Measurements from ENCODE around the gene MSI2.
"Not testable (repeated sequence)": the region's sequence is repeated elsewhere in the genome, so short reads cannot be mapped to it uniquely, and the experiment has no call there.

Gene MSI2

GRCh38 chr17:57617218-57617617 is 360.9 kb downstream of the MSI2 start:
- no peak for TF ChIP-seq EZH2phosphoT487 (conservative IDR thresholded peaks at IDR 0.05; ENCODE audit: low read length)
- TF ChIP-seq, protein P1, sequence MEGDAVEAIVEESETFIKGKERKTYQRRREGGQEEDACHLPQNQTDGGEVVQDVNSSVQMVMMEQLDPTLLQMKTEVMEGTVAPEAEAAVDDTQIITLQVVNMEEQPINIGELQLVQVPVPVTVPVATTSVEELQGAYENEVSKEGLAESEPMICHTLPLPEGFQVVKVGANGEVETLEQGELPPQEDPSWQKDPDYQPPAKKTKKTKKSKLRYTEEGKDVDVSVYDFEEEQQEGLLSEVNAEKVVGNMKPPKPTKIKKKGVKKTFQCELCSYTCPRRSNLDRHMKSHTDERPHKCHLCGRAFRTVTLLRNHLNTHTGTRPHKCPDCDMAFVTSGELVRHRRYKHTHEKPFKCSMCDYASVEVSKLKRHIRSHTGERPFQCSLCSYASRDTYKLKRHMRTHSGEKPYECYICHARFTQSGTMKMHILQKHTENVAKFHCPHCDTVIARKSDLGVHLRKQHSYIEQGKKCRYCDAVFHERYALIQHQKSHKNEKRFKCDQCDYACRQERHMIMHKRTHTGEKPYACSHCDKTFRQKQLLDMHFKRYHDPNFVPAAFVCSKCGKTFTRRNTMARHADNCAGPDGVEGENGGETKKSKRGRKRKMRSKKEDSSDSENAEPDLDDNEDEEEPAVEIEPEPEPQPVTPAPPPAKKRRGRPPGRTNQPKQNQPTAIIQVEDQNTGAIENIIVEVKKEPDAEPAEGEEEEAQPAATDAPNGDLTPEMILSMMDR (IDR thresholded peaks at IDR 0.05; ENCODE audit: insufficient read depth, low read length, poor library complexity, severe bottlenecking), result no peak
- no peak overlapping the region for H3K4me2 ChIP-seq (ENCODE audit: low read depth, low read length, poor library complexity, severe bottlenecking)
- H3K9me3 ChIP-seq (ENCODE audit: insufficient read depth, low read length), result no peaks in the 10 kb centered on the region
- no peak overlapping the region for H2AFZ ChIP-seq (ENCODE audit: low read depth, low read length, severe bottlenecking)
- no peak overlapping the region for H3K9ac ChIP-seq (ENCODE audit: low read length)
- no peaks in the 10 kb centered on the region for H3K79me2 ChIP-seq (ENCODE audit: insufficient read depth, low read length)
- peaks cover 22% of the 10 kb centered on the region for H3K36me3 ChIP-seq (ENCODE audit: low read length)
- no peaks in the 10 kb centered on the region for H3K27me3 ChIP-seq (ENCODE audit: low read length)
- no peaks in the 10 kb centered on the region for H3K9me2 ChIP-seq (replicated peaks; ENCODE audit: insufficient read depth, low read length)
- no peak overlapping the region for H3K27ac ChIP-seq (ENCODE audit: low read depth, low read length)
- no peaks in the 10 kb centered on the region for H3F3A ChIP-seq (ENCODE audit: insufficient read depth)
- H4K20me1 ChIP-seq (ENCODE audit: low read depth, low read length), result no peaks in the 10 kb centered on the region
- H3K4me3 ChIP-seq (ENCODE audit: insufficient read depth, low read length, poor library complexity, severe bottlenecking), result no peak overlapping the region

DNA sequence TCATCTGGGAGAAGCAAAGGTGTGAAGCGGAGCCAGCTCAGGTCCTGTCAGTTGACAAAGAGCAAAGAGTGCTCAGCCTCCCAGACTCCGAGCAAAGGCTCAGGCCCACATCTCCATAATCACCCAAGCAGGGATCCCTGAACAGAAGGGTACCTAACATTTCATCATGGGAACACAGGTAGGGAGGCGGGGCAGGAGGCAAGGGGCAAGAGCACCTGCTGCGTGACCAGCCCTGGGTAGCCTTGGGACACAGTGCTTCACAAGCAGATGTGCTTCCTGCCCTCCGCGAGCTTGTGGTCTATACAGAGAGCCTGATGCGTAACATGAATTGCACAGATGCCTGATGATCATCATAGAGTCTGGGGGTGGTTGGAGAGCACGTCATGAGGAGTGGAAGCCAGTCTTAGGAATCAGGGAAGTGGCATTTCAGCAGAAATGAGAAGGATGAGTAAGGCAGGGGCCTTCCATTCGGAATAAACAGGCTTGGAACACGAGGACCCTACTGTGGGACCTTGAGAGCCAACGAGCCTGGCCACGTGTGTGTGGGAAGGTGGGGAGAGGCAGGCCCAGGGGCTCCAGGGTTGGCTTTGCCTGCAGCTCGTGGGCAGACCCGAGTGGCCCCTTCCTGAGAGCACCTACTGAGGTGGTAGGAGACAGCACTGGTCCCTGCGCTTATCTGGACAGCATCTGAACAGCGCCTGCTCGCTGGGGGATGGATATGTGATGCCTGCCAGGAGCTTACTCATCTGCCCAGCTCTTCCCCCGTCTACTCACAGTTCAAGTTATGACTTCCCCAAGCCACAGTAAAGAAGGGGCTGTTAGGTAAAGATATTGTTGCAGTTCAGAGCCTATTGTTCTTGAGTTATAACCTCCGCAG is 363.0 kb downstream of the MSI2 start:
- H3K36me3 ChIP-seq (ENCODE audit: low read length), result peaks cover 22% of the 10 kb centered on the region
- no peaks in the 10 kb centered on the region for H4K20me1 ChIP-seq (ENCODE audit: low read depth, low read length)
- H3K4me3 ChIP-seq (ENCODE audit: insufficient read depth, low read length, poor library complexity, severe bottlenecking), result no peak overlapping the region
- no peaks in the 10 kb centered on the region for H3F3A ChIP-seq (ENCODE audit: insufficient read depth)
- no peak overlapping the region for H3K9ac ChIP-seq (ENCODE audit: low read length)
- no peaks in the 10 kb centered on the region for H3K27me3 ChIP-seq (ENCODE audit: low read length)
- no peak overlapping the region for H3K27ac ChIP-seq (ENCODE audit: low read depth, low read length)
- no peaks in the 10 kb centered on the region for H3K79me2 ChIP-seq (ENCODE audit: insufficient read depth, low read length)
- no peak overlapping the region for H2AFZ ChIP-seq (ENCODE audit: low read depth, low read length, severe bottlenecking)
- no peaks in the 10 kb centered on the region for H3K9me3 ChIP-seq (ENCODE audit: insufficient read depth, low read length)
- TF ChIP-seq, protein P1 (IDR thresholded peaks at IDR 0.05; ENCODE audit: insufficient read depth, low read length, poor library complexity, severe bottlenecking), result no peak
- no peak for TF ChIP-seq EZH2phosphoT487 (conservative IDR thresholded peaks at IDR 0.05; ENCODE audit: low read length)
- no peaks in the 10 kb centered on the region for H3K9me2 ChIP-seq (replicated peaks; ENCODE audit: insufficient read depth, low read length)
- H3K4me2 ChIP-seq (ENCODE audit: low read depth, low read length, poor library complexity, severe bottlenecking), result no peak overlapping the region

- Histone ChIP-seq H3K9me2 (replicated peaks; ENCODE audit: insufficient read depth, low read length) (no peaks in the 10 kb centered on the region), H3K36me3 (ENCODE audit: low read length) (peaks cover 19% of the 10 kb centered on the region), H3K4me2 (ENCODE audit: low read depth, low read length, poor library complexity, severe bottlenecking) (no peak overlapping the region), H3K4me3 (ENCODE audit: insufficient read depth, low read length, poor library complexity, severe bottlenecking) (no peak overlapping the region), H3K79me2 (ENCODE audit: insufficient read depth, low read length) (no peaks in the 10 kb centered on the region), H3K9ac (ENCODE audit: low read length) (no peak overlapping the region), H2AFZ (ENCODE audit: low read depth, low read length, severe bottlenecking) (no peak overlapping the region), H3F3A (ENCODE audit: insufficient read depth) (no peaks in the 10 kb centered on the region), H3K9me3 (ENCODE audit: insufficient read depth, low read length) (no peaks in the 10 kb centered on the region), H4K20me1 (ENCODE audit: low read depth, low read length) (no peaks in the 10 kb centered on the region), H3K27me3 (ENCODE audit: low read length) (no peaks in the 10 kb centered on the region), H3K27ac (ENCODE audit: low read depth, low read length) (no peak overlapping the region)
- no peak for TF ChIP-seq EZH2phosphoT487 (conservative IDR thresholded peaks at IDR 0.05; ENCODE audit: low read length)
- TF ChIP-seq, protein P1 (IDR thresholded peaks at IDR 0.05; ENCODE audit: insufficient read depth, low read length, poor library complexity, severe bottlenecking), result no peak
Observed at GRCh38 chr17:57620576-57620975, 364.3 kb downstream of the MSI2 start.

DNA sequence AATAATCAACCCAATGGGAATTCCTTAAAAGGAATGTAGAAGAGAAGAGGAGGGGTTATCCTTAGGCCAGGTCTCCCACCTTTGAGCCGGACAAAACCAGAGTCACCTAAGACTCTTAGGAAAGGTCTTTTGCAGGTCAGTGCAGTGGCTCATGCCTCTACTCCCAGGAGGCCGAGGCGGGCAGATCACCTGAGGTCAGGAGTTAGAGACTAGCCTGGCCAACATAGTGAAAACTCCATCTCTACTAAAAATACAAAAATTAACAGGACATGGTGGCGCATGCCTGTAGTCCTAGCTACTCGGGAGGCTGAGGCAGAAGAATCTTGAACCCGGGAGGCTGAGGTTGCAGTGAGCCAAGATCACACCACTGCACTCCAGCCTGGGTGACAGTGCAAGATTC is 365.5 kb downstream of the MSI2 start:
- H3K4me3 ChIP-seq (ENCODE audit: insufficient read depth, low read length, poor library complexity, severe bottlenecking); H3K79me2 ChIP-seq (ENCODE audit: insufficient read depth, low read length); H3K27me3 ChIP-seq (ENCODE audit: low read length); H3K27ac ChIP-seq (ENCODE audit: low read depth, low read length); H3K9me2 ChIP-seq (replicated peaks; ENCODE audit: insufficient read depth, low read length); H4K20me1 ChIP-seq (ENCODE audit: low read depth, low read length); H2AFZ ChIP-seq (ENCODE audit: low read depth, low read length, severe bottlenecking); H3K4me2 ChIP-seq (ENCODE audit: low read depth, low read length, poor library complexity, severe bottlenecking); H3F3A ChIP-seq (ENCODE audit: insufficient read depth); H3K36me3 ChIP-seq (ENCODE audit: low read length); H3K9me3 ChIP-seq (ENCODE audit: insufficient read depth, low read length); H3K9ac ChIP-seq (ENCODE audit: low read length): not testable (repeated sequence)

Measured in SU-DHL-6 (cell line).